Dermis blood vessel endothelial cell (primary cell): ENCODE data around the gene FOXL3. TPM values are rescaled to one million over a fixed set of nuclear protein-coding genes. Genes with fewer than 3 reads are reported as not detected.

Source experiments
- DNase-seq: peaks from one replicate; pipeline ENCODE4 v3.0.0; 2010
- total RNA-seq: library from RNA; depleted of rRNA; stranded (reverse); fragments of >200 nt; gene quantifications from 2 replicates; pipeline ENCODE4 v1.2.3, GENCODE V29; 2014

FOXL3 gene
- total RNA-seq, 1 donor from 2014 or later = not detected

DNA sequence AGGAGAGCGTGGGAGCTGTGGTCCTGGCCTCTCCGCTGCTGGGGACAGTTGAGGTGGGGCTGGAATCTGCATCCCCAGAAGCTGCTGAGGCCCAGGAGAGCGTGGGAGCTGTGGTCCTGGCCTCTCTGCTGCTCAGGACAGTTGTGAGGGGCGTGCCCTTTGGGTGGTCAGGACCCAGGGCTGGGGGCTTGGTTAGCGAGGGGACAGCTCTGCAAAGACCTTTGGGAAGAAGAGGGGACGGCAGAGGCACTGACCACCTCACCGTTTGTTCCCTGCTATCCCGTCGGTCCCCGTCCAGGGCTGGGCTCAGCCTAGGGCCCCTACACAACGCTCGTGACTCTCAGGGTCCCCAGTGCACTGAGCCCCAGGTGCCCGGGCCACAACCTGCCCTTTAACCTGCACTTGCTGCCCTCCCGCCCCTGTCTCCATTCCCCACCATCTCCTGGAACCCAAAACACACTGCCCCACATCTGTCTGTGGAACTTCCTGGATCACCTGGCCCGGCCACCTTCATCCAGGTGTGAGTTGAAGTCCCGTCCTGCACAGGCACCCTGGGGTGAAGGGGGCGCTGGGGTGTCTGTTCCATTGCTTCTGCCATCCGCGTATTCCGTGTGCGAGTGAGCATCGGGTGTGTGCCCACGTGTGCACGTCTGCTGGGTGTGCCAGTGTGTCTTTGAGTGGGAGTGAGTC is 14.1 kb downstream of the FOXL3 start:
- no peak for DNase-seq

DNA sequence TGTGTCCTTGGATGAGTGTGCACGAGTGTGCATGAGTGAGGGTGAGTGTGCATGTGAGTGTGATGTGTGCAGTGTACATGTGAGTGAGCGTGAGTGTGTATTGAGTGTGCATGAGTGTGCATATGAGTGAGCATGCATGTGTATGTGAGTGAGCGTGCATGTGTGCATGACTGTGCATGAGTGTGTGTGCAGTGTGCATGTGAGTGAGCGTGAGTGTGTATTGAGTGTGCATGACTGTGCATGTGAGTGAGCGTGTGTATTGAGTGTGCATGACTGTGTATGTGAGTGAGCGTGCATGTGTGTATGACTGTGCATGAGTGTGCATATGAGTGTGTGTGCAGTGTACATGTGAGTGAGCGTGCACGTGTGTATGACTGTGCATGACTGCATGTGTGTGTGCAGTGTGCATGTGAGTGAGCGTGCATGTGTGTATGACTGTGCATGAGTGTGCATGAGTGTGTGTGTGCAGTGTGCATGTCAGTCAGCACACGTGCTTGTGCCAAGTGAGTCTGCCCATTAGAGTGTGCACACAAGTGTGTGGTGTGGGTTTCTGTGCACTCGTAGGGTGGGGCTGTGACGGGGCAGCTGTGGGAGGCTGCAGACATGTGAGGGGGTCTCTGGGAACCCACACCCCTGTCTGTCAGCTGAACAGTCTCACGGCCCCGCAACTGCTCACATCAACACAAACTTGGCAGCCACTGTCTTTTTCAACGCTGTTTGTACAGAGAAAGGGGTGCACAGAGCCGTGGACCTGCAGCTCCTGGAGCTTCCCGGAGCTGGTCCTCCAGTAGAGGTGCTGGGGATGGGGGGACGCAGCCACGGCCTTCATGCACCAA is 14.8 kb downstream of the FOXL3 start:
- DNase-seq = no peak

DNA sequence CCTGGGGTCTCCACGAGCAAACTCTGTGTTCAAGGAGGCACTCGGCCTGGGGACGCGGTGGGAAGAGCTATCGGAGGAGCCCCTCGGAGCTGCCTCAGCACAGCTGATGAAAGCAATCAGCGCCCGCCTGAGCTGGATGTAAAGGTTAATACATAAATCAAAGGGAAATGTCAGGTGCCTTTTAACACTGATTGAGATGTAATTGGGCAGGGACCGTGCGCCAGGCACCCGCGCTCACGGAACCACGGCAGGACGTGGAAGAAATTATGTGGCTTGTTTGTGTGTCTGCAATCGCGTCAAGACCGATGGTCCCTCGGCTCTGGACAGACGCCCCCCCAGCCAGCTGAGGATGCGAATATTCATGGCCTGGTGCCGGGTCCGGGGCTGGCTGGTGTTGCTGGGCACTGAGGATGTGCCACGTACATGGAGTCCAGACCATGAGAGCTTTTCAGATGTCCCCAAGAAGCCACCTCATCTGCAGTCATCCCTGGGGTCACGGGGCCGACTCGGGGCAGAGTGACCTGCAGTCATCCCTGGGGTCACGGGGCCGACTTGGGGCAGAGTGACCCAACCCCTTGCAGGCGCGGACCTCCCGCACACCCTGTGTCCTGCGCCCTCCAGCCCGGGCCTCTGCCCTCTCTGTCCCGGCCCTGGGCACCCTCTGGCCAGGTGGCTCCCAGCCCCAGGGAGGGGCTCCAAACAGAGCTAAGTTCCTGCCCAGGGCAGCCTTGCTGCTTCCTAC is 15.6 kb downstream of the FOXL3 start:
- no peak for DNase-seq

DNA sequence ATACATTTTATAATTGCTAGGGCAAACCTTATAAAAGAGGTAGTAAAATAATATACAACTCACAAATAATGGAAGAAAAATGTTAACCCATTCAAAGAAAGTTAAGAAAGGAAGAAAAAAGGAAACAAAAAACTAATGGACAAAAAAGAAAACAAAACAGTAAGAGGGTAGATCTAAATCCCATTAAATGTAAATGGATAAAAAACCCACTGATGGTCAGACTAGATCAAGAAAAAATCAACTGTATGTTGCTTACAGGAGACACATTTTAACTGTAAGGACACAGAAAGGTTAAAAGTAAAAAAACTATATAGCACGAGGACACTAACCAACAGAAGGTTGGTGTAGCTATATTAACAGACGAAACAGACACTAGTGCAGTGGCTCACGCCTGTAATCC is 18.0 kb downstream of the FOXL3 start:
- DNase-seq = no peak

DNA sequence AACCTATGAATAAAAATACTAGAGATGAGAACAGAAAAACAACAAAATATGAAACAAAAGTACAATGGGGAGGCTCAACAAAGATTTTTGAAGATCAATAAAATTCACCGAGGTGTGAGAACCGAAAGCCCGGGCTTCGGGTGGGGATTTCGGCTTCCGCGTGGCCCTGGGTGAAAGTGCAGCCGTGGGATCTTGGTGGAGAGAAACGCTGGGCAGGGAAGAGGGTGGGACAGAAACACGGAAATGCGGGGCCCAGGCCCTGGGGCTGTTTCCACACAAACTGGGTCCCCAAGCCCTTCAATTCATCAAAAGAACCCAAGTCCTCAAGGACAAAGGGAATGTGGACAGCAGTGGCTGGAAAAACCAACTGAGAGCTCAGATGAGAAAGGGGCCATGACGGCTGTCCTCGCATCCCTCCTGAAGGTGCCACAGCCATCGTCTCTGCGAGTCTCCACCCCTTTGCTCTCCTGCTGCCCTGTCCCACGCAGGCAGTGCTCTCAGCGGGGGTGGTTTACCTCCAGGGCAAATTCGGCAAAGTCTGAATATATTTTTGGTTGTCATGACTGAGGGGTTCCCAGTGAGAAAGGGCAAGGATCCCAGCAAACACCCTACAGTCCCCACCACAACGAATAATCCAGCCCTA is 19.7 kb downstream of the FOXL3 start:
- no peak for DNase-seq

DNA sequence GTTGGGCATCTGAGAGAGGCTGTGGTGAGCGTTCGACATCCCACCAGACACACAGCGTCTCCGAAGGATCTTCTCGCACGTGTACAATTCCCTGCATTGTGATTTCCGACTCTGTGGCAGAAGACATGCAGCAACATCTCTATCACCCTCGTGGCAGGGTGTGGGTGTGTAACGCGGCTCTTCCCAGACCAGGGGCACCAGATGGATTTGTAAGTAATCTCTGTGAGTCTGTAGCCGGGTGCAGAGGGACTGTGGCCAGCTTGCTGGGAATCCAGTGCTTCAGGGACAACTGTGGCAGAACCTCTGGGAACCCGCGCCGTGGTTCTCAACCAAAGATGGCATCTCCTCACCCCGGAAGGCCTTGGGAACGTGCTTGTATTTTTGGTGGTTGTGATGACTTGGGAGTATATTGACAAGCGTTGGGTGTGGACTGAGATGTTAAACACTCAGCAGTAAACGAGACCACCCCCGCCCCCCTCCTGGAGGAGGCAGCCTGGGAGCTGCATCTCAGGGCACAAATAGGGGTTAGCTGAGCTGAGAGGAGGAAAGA is 21.2 kb downstream of the FOXL3 start:
- no peak for DNase-seq

DNA sequence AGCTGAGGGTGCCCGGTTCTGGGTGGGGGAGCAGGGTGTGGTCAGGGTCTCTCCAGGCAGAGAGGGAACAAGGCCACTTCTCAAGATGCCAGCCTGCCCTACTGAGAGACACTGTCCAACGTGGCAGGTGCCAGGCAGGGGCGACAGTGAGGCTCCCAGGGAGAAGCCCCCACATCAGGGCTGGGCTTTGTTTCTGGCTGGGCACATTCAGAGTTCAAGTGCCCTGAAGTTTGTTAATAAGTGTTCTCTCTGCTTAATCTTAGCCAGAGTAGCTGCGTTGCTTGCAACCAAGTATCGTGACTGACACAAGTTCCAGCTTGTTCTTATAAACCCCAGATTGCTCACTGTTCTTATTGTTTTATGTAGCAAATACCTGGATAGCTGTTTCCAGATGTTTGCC is 21.8 kb downstream of the FOXL3 start:
- no peak for DNase-seq

DNA sequence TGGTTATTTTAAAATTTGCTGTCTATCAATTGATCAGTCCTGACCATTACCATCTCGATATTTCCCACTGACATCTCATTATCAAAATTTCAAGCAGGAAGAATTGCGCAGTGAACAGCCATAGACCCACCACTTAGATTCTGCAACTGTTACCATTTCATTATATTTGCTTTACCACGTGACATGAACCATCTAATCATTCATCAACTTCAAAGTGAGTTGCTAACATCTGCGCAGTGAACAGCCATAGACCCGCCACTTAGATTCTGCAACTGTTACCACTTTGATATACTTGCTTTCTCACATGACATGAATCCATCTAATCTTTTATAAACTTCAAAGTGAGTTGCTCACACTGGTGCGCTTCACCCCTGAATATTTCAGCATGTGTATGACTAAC is 22.5 kb downstream of the FOXL3 start:
- DNase-seq = no peak

DNA sequence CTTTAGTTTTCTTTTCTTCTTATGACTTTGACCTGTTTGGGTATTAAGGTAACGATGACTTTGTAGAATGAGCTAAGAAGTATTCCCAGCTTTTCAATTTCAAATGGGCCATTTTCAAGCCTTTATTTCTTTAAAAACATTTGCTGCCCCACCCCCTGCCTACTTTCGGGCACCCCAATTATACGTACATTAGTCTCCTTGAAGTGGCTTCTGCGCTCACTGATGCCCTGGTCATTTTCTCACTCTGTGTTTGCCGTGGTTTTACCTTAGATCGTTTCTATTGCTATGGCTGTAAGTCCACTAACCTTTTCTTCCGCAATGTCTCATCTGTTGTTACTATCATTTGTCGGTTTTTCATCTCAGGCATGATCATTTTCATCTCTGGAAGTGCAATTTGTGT is 24.9 kb downstream of the FOXL3 start:
- DNase-seq = no peak

DNA sequence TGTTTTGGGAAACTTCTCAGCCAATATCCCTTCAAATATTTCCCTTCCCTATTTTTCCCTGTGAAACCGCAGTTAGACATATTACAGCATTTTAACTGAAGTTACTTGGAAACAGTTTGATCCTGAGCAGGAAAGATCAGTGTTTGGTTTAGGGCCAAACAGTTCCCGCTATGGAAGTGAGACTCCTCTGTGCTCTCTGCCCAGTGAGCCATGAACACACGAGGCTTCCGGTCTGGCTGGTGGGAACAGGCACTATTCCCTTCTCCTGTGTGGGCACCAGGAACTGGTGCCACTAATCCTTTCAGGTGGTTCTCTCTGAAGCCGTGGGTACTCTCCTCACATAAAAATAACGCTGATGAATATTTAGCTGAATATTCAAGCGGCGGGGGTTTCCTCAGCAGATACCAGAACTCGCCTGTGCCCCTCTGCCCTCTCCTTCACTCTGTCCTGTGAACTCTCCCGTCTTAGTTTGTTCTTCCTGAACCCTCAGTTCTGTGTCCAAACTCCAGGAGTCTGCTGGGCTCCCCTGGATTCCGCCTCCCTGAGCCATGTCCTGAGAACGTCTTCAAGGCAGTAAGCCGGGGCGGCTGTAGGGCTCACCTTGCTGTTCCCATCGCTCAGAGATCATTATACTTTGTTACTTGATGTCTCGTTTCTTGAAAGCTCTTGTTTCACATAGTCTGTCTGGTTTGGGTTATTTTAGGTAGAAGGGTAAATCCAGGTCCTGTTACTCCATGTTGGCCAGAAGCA is 25.7 kb downstream of the FOXL3 start:
- peak; percentile 21 for DNase-seq

DNA sequence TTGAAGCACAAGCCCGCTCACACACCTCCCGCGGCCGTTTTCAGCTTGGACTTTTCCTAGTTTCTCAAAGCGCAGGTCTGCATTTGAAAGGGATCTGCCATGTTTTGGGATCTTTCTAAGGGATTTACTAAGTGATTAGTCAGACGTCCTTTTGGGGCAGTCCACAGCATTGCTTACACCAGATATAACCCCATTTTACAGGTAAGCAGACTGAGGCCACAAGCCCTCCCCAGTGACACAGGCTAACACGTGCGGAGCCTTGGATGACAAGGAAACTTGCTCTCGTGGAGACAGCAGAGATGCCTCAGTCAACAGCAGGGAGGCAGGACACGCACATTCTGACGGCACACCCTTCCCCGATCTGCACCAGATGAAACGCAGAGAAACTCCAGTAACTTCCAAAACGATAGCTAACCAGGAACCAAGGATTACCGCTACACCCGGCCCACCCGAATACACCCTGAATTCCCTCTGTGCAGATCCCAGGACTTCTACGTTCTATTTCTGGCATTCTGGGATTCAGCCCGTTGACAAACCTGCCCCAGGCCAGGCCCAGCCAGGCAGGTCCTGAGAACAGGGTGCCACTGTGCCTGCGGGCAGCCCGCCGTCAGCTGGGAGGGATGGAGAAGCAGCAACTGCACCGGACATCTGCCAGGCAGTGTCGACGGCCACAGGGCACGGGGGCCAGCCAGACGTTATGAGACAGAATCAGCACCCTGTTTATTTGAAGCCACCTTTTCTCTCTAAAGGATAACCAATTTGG is 27.9 kb downstream of the FOXL3 start:
- no peak for DNase-seq

DNA sequence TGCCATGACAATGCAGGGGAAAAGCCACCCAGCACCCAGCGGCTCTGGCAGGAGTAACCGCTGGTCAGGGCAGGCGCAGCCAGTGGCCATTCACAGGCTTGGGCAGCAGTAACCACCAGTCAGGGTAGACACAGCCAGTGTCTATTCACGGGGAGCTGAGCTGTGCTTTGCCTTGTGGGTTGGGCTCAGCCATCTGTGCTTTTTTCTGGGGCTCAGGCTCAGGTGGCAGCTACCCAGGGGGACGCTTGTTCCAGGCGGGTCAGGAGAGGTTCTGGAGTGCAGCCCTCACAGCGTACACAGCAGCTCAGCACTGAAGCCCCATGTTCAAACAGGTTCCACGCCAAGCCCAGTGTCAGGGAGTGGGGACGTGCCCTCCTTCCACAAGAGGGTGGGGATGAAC is 28.5 kb downstream of the FOXL3 start:
- DNase-seq = no peak

DNA sequence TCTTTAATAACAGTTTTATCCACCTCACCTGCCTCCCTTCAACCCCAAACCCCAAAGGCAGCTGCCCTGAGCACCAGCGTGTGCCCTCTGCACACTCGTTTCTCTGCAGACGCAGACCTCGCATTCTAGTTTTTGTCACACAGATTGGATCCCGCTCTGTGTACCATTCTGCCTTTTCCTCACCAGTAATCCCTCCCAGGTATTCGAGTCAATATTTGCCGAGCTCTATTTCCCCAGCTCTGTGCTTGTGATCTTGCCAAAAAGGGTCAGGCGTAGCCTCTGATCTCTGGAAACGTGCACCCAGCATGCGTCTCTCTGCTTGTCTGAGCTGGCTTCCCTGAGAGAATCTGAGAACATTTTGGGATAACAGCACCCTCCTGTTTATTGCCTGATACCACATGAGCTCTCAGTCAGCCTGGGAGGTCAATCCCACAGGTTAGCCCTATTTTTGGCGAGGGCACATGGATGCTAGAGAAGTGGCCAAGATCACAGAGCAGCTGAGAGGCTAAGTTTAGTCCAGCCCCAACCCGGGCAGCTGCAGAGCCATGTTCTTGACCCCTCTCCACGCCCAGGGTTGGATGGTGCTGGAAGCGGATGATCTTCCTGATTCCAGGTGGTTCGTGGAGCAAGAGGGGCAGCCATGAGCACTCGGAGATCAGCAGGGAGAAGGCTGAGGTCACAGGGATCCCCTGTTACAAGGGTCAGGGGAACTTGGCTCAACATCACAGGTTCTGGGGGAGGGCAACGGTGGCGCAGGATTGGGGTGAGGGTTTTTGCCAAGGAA is 29.1 kb downstream of the FOXL3 start:
- DNase-seq = no peak

DNA sequence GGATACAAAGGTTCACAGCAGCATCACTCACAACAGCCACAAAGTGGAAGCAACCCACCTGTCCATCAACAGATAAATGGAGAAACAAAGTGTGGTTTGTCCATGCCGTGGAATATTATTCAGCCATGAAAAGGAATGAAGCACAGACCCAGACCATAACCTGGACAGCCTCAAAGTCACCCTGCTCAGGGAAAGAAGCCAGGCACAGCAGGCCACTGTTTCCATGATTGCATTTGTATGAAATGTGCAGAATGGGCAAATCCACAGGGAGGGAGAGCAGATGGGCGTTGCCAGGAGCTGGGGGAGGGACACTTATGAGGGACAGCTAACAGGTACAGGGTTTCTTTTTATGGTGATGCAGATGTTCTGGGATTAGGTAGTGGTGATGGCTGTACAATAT is 30.3 kb downstream of the FOXL3 start:
- no peak for DNase-seq

DNA sequence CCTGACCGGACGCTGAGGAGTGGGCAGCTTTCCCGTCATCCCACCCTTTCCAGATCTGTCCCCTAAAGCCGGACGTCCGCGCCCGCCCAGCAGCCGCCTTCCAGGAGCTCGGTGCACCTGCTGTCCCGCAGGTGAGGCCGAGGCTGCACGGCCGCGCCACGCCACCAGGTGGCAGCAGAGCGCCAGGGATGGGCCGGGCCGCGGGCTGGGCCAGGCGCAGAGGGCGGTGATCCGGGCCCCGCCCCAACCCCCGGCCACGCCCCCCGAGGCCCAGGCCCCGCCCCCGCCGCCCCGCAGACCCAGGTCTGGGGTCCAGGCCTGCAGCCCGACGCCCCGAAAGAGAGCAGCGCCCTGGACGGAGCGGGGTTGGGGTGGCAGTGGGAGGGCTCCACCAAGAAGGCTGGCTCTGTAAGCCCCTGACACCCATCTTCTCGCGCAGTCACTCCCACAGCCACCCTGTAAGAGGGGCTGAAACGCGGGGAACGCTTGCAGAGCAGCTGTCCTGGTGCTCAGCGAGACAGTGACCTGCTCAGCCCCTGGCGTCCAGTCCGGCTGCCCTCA is 32.2 kb downstream of the FOXL3 start:
- peak; percentile 66 for DNase-seq

DNA sequence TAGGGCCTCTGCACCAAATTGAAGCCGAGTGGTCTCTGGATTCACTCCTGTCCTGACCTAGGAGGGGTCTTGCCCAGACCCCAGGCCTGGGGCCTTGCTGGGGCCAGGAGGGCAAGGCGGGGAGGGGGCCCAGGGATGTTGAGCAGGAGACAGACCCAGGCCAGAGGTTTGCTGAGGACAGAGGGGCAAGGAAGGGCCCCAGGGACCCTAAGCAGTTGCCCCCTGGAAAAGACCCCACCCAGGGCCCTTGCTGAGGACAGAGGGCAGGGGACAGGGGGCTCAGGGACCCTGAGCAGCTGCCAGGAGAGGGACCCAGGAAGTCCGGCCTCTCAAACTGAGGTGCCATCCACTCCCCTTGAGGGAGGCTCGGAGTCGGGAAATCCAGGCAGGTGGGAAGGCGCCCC is 32.7 kb downstream of the FOXL3 start:
- DNase-seq = no peak

DNA sequence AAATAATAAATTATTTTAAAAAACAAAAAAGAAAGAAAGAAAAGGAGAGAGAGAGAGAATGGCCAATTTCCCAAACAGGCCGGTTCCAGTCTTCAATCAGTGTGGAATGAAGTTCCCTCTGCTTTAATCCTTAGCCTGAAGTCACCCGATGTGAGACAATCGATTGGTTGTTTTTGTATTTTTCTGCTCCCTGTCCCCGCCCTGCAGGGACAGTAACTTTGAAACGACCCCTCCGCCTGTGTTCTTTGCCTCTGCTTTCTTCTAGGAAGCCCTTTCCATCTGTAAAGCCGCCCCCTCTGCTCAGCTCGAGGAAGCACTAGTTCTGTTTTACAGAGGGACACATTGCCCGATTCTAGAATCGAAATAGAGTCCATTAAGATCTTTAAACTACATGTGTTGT is 33.4 kb downstream of the FOXL3 start:
- DNase-seq = no peak

DNA sequence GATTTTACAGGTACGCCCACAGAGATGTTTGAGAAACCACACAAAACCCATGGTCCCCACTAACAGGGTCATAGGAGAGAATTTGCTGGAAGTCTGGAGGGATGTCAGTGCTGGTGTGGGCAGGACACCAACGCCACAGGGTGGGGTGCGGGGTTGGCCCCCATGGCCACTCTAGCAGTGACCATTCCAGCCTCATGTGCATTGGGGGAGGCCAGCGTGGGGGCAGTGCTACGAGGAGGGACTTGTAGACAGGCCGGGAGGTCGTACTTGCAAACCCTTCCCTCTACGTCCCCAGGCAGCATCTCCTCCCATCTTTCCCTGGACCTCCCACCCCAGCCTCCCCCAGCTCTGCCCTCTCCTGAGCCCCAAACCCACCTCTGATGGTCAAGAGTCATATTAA is 34.0 kb downstream of the FOXL3 start:
- DNase-seq = no peak

DNA sequence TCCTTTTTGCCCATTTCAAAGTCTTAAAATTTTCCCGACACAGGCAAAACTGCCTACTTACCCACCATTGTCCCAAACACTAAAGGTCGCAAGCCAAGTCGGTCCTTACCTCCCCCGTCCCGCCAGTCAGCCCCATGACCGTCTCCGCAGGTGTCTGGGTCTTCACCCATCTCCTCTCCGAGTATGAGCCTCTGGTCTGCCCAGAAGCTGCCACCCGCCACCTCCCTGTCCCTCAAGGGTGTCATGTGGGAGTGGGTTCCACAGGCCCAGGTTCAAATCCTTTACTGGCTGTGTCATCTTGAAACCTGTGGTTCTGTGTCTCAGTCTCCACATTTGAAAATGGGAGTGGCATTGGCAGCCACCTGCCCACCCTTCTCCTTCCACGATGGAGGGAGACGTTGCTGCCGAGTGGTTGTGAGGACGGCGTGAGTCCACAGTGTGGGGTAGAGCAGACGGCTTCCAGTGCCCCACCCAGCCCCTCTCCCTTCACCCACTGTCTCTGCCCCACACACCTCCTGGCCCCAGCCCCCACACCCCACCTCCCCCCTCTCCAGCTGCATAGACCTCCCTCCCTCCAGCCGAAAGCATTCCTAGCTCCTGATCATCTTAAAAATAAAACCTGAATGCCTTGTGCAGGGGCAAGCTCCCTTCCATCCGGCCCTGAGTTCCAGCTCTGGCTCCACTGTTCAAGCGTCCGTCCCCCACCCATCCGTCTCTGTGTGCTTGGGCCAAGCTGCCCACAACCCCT is 35.3 kb downstream of the FOXL3 start:
- DNase-seq = no peak
